GM10248 (cell line): ENCODE data around the gene STARD3.
A peak's percentile ranks its signal among the peaks of the same experiment; 100 is the strongest.

Source experiments
- CTCF ChIA-PET: fragments of 300-600 bp; sonication (Branson Sonifier 250); formaldehyde crosslinking; extraction: SDS; loops from one replicate; lab custom pipeline; 2021; ENCODE audit warnings: antibody characterized with exemption; lab: Yijun Ruan, JAX
- POLR2A ChIA-PET: fragments of 350-650 bp; sonication (Branson Sonifier 250); formaldehyde crosslinking; extraction: SDS; loops from one replicate; lab custom pipeline; 2020; ENCODE audit warnings: antibody characterized with exemption; lab: Yijun Ruan, JAX
- DNase-seq: peaks from one replicate; pipeline ENCODE4 v3.0.0; 2012; ENCODE audit errors: extremely low spot score
- TF ChIP-seq, protein P1 (sequence below): IDR thresholded peaks from 2 replicates; pipeline ENCODE4 v1.5.1; 2012; ENCODE audit warnings: mild to moderate bottlenecking, low read depth; ENCODE audit errors: extremely low read depth, missing control alignments, control extremely low read depth

Gene STARD3

DNA sequence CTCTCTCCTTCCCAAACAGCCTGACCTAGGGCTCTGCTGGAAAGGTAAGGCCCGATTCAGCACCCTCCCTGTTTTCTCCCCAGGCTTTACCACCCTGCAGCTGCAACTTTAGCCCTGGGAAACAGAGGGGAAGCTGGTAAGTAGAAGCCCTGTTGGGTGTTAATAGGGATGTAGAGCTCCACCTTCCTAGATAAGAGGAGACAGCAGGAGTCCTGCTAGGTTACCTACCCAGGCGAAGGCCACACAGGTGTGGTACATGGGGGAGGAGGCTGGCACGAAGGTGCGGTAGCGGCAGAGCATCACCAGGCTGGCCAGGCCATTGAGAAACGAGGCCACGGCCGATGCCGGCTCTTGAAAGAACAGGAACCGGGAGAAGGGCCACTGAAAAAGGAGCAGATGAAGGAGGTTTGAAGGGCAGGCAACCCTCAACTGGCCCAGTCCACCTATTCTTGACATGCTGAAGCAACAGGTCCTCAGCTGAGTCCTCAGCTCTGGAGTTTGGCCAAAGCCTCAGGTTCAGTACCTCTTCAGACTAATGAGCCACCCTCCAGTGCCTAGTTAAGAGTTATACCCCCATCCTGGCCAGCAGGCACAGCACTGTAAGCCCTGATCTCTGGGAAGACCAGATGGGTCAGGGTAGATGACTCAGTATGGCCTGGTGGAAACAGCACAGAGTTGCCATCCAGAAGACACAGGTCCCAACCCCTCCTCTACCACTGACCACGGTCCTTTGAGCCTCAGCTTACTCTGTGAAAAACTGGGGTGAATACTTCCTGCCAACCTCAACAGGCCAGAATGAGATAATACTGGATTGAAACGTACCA lies 47.6 kb downstream of the STARD3 start:
- DNase-seq: no peak
- ChIA-PET POLR2A (no interaction called here), CTCF (interaction anchor here (1.2 to 1.5 kb wide), 2 partner anchors 11 to 14 kb away, joined by 4 to 5 read pairs; no protein-coding TSS in a partner anchor)
- TF ChIP-seq, protein P1, sequence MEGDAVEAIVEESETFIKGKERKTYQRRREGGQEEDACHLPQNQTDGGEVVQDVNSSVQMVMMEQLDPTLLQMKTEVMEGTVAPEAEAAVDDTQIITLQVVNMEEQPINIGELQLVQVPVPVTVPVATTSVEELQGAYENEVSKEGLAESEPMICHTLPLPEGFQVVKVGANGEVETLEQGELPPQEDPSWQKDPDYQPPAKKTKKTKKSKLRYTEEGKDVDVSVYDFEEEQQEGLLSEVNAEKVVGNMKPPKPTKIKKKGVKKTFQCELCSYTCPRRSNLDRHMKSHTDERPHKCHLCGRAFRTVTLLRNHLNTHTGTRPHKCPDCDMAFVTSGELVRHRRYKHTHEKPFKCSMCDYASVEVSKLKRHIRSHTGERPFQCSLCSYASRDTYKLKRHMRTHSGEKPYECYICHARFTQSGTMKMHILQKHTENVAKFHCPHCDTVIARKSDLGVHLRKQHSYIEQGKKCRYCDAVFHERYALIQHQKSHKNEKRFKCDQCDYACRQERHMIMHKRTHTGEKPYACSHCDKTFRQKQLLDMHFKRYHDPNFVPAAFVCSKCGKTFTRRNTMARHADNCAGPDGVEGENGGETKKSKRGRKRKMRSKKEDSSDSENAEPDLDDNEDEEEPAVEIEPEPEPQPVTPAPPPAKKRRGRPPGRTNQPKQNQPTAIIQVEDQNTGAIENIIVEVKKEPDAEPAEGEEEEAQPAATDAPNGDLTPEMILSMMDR: no peak

DNA sequence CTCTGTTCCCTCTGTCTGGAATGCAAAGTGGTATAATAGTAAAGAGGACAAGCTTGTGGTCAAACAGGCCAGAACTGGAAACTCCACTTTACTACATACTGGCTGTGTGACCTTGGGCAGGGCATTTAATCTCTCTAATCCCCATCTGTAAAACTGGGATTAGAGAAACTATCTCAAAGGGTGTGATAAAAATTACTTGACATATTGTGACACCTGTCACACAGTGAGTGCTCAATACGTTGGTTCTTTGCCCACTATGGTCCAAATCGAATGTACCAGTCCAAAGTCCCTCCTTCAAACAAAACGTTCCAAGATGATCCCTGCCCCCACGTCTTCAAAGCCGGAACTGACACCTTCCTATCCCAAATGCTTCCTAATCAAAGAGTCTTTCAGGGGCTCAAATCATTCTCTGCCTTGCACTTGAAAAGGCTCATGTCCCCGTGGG lies 50.2 kb downstream of the STARD3 start:
- TF ChIP-seq, protein P1: no peak
- ChIA-PET CTCF (interaction anchor here (0.7 to 3.0 kb wide), 4 partner anchors 9 to 65 kb away, joined by 3 to 15 read pairs (median 7); partner anchors contain the start of gene PNMT), POLR2A (no interaction called here)
- no peak for DNase-seq

DNA sequence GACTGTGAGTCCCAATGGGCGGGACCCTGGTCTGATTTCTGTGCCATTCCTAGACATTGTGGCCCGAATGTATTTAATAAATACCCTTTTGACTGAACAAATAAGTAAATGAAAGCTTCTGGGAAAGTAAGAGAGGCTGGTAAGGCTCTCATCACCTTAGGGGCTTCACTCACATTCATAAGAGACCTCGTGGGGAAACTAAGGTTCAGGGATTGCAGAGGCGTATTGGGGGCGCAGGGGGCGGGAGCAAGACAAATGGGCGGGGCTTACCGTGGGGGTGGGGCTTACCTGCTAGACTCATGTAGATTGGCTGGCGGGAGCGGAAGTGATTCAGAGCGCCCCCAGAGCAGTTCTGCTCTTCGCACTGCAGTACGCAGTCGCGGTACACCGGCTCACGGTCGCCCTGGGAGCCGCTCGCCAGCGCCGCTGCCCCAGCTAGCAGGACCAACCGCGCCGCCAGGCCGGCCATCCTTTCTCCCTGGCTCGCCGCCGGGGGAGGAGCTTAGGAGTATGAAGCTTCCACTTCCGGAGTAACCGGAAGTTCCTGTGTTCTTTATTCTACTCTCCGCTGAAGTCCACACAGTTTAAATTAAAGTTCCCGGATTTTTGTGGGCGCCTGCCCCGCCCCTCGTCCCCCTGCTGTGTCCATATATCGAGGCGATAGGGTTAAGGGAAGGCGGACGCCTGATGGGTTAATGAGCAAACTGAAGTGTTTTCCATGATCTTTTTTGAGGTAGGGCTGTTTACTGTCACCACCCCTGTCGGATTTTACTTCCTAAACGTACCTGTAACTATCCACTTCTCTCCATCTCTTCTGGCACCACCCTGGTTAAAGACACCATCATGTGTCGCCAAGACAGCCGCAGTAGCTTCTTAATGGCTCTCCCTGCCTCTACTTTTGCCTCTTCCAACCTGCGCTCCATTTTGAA lies 50.9 kb downstream of the STARD3 start, which contains the start of gene PGAP3:
Gene PGAP3, minus strand, starts transcription at position 512 of the 929 bp plus-strand sequence. Its CDS starts 43 bp downstream, at position 469.
- peak; percentile 94 for DNase-seq

DNA sequence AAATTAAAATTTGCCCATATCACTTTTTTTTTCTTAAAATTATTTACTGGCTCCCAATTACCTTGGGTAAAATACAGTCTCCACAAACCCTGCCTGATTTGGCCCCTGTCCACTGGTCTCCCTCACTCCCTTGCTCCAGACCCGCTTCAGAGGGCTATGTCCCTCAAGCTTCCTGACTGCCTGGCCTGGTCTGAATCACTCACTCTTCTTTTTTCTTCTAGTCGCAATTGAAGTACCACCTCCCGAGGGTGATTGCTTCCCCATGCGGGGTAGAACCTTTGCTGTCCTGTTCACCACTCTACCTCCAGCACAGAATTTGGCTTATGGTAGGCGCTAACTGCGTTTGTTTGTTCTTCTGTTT lies 51.5 kb downstream of the STARD3 start:
- TF ChIP-seq, protein P1: no peak
- POLR2A ChIA-PET: interaction anchor here (0.5 to 0.9 kb wide), 2 partner anchors 12 to 29 kb away, joined by 3 to 5 read pairs; no protein-coding TSS in a partner anchor
- CTCF ChIA-PET: interaction anchor here (1.0 to 3.0 kb wide), 10 partner anchors 9 to 67 kb away, joined by 3 to 15 read pairs (median 6); partner anchors contain the start of genes MIEN1 and PNMT
- DNase-seq: no peak

More for the DNA sequence above, 50.9 kb downstream of the STARD3 start, which contains the start of gene PGAP3:
- TF ChIP-seq, protein P1: no peak
- POLR2A ChIA-PET: interaction anchor here (0.5 to 0.9 kb wide), 2 partner anchors 13 to 28 kb away, joined by 3 to 5 read pairs; no protein-coding TSS in a partner anchor
- CTCF ChIA-PET: interaction anchor here (0.9 to 3.0 kb wide), 10 partner anchors 9 to 66 kb away, joined by 3 to 15 read pairs (median 6); partner anchors contain the start of genes MIEN1 and PNMT

DNA sequence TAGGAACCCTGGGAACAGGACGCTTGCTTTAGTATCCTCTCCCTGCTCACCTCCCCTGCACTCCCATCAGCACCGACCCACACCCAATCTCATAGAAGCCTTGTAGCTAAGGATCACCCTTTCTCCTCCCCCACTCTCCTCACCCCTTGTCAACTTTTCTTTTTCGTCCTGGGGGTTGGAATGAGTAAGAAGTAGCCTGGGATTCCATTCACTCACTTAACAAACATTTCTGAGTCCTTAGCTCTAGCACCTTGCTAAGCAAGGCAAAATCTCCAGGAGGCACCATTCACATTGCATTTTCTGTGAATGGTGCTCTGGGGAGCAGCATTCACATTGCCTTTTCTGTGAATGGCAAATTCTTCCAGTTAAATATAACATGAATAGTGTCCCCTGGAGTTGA lies 52.0 kb downstream of the STARD3 start:
- CTCF ChIA-PET: interaction anchor here (1.3 to 3.0 kb wide), 5 partner anchors 8 to 67 kb away, joined by 5 to 15 read pairs (median 7); partner anchors contain the start of gene MIEN1
- POLR2A ChIA-PET: interaction anchor here (0.6 to 0.7 kb wide), 2 partner anchors 31 to 44 kb away, joined by 4 to 5 read pairs; no protein-coding TSS in a partner anchor
- TF ChIP-seq, protein P1: no peak
- DNase-seq: no peak
